ENCODE data around the gene SLC13A4.

GRCh38 chr7:135759532-135759931, 31.5 kb upstream of the SLC13A4 start:
- TF ChIP-seq ZNF639 (tag by site-specific recombination; IDR thresholded peaks at IDR 0.05) (no peak), ZNF121 (tag by site-specific recombination; IDR thresholded peaks at IDR 0.05) (no peak), ZNF626 (tag by site-specific recombination; IDR thresholded peaks at IDR 0.05) (no peak), ZNF747 (tag by site-specific recombination; IDR thresholded peaks at IDR 0.05) (no peak), KLF16 (tag by site-specific recombination; IDR thresholded peaks at IDR 0.05) (no peak), CTCF (tag by site-specific recombination; IDR thresholded peaks at IDR 0.05) (no peak), ZNF416 (tag by site-specific recombination; IDR thresholded peaks at IDR 0.05) (no peak), ZNF274 (IDR thresholded peaks at IDR 0.05; ENCODE audit: low read length) (no peak), ZNF274 (tag by site-specific recombination; IDR thresholded peaks at IDR 0.05; ENCODE audit: borderline replicate concordance) (no peak)
